ENCODE measurements around the gene TMEM52. TPM values are rescaled to one million over a fixed set of nuclear protein-coding genes. Genes with fewer than 3 reads are reported as not detected.

TMEM52 gene
- total and polyA plus RNA-seq, 2 of the 13 experiments (the other 11 are each of a cell fraction or from before 2014, with no cell fraction given): 13.2 to 18.7 TPM

GRCh38 chr1:1962752-1963151 is 43.7 kb upstream of the TMEM52 start:
- no TSS peak for BruUV-seq (replicated peaks)
- Histone ChIP-seq H3K9ac (ENCODE audit: insufficient read depth, low read depth, low read length) (no peak overlapping the region), H3K36me3 (replicated peaks in 1 of 2; ENCODE audit: control insufficient read depth in 1 of 2, insufficient read depth in 2 of 2, low read length in 2 of 2) (no peaks in the 10 kb centered on the region), H3K4me1 (ENCODE audit: insufficient read depth, low read length) (peaks cover 63% of the 10 kb centered on the region), H3K27me3 (ENCODE audit: control insufficient read depth in 1 of 2, insufficient read depth in 2 of 2, low read length in 2 of 2) (peaks cover 7 to 73% of the 10 kb centered on the region in 2 experiments; a peak in 4 of 5 replicates), H3K9me3 (ENCODE audit: low read length) (no peaks in the 10 kb centered on the region), H3K79me2 (ENCODE audit: insufficient read depth, low read length) (no peaks in the 10 kb centered on the region), H3K27ac (ENCODE audit: extremely low read length, insufficient read depth, low read length) (no peak overlapping the region), H4K20me1 (ENCODE audit: insufficient read depth, low read length) (no peaks in the 10 kb centered on the region), H2AFZ (ENCODE audit: low read length) (no peak overlapping the region), H3K4me3 (replicated peaks in 1 of 3; ENCODE audit: insufficient read depth in 1 of 3, low read depth in 2 of 3, low read length in 3 of 3) (no peak overlapping the region), H3K4me2 (ENCODE audit: low read depth, low read length) (no peak overlapping the region)
- ChIA-PET CTCF (ENCODE audit: low intra/inter-chr PET ratio, low total read pairs) (no interaction called here), POLR2A (no interaction called here)
- in situ Hi-C loops (cut with HindIII; ENCODE audit: extremely low pct_ligation_motif_present, low pct_unique_long_range_greater_than_20kb) (loop anchor here (5.0 kb wide), 1 partner anchor 85 kb away; no protein-coding TSS in a partner anchor), intact Hi-C loops (cut with micrococcal nuclease; ENCODE audit: unreplicated experiment) (loop anchor here (5.0 kb wide), 1 partner anchor 85 kb away; no protein-coding TSS in a partner anchor)
- FAIRE-seq (no peak), ATAC-seq (no peak), DNase-seq (ENCODE audit: low spot score) (no peak)
- WGBS (ENCODE audit: low lambda C conversion rate): 31% methylated on average over 2 of the region's 2 CpGs
- TF ChIP-seq ZNF652 (CRISPR knock-in tag; IDR thresholded peaks at IDR 0.05; ENCODE audit: borderline replicate concordance, low read depth): no peak

- H3K79me2 ChIP-seq (ENCODE audit: insufficient read depth, low read length): no peaks in the 10 kb centered on the region
- H3K4me1 ChIP-seq (ENCODE audit: insufficient read depth, low read length): peaks cover 80% of the 10 kb centered on the region
- BruUV-seq (replicated peaks): no TSS peak
- 18% methylated on average over 16 of the region's 17 CpGs for WGBS (ENCODE audit: low lambda C conversion rate)
- ChIA-PET CTCF (ENCODE audit: low intra/inter-chr PET ratio, low total read pairs) (interaction anchor here (1.6 to 3.3 kb wide), 3 partner anchors 14 to 85 kb away, joined by 5 to 30 read pairs (median 6); no protein-coding TSS in a partner anchor), POLR2A (interaction anchor here (1.0 to 1.9 kb wide), 4 partner anchors 17 to 84 kb away, joined by 3 to 9 read pairs (median 4); no protein-coding TSS in a partner anchor)
- intact Hi-C loops (cut with micrococcal nuclease; ENCODE audit: unreplicated experiment): loop anchor here (1.0 to 5.0 kb wide), 2 partner anchors 14 to 87 kb away; no protein-coding TSS in a partner anchor
- H3K4me2 ChIP-seq (ENCODE audit: low read depth, low read length): peak overlapping the region; percentile 67
- no peak overlapping the region for H3K27ac ChIP-seq (ENCODE audit: extremely low read length, insufficient read depth, low read length)
- FAIRE-seq (no peak), ATAC-seq (no peak), DNase-seq (ENCODE audit: low spot score) (no peak)
- H2AFZ ChIP-seq (ENCODE audit: low read length): no peak overlapping the region
- no peaks in the 10 kb centered on the region for H4K20me1 ChIP-seq (ENCODE audit: insufficient read depth, low read length)
- in situ Hi-C loops (cut with HindIII; ENCODE audit: extremely low pct_ligation_motif_present, low pct_unique_long_range_greater_than_20kb): loop anchor here (5.0 kb wide), 1 partner anchor 87 kb away; no protein-coding TSS in a partner anchor
- H3K9me3 ChIP-seq (ENCODE audit: low read length): no peaks in the 10 kb centered on the region
- H3K4me3 ChIP-seq (replicated peaks in 1 of 3; ENCODE audit: insufficient read depth in 1 of 3, low read depth in 2 of 3, low read length in 3 of 3): peak overlapping the region in 2 of 3 experiments; percentile 23 to 51; a peak in 2 of 6 replicates
- peaks cover 5 to 64% of the 10 kb centered on the region in 2 experiments; a peak in 4 of 5 replicates for H3K27me3 ChIP-seq (ENCODE audit: control insufficient read depth in 1 of 2, insufficient read depth in 2 of 2, low read length in 2 of 2)
- H3K36me3 ChIP-seq (replicated peaks in 1 of 2; ENCODE audit: control insufficient read depth in 1 of 2, insufficient read depth in 2 of 2, low read length in 2 of 2): no peaks in the 10 kb centered on the region
- 0 out of 2 replicates have a peak overlapping the region, but pooled peaks have one; percentile 7 for H3K9ac ChIP-seq (ENCODE audit: insufficient read depth, low read depth, low read length)
- TF ChIP-seq ZNF34 (CRISPR knock-in tag; IDR thresholded peaks at IDR 0.05; ENCODE audit: borderline replicate concordance): no peak
- TF ChIP-seq ZBTB20 (CRISPR knock-in tag; IDR thresholded peaks at IDR 0.05; ENCODE audit: borderline replicate concordance, low read depth): no peak
- 0 out of 2 replicates have a peak, but pooled peaks have one; percentile 58 for TF ChIP-seq ARID2 (CRISPR knock-in tag; IDR thresholded peaks at IDR 0.05; ENCODE audit: borderline replicate concordance)
- TF ChIP-seq MAFK (conservative IDR thresholded peaks at IDR 0.05 in 1 of 2, IDR thresholded peaks at IDR 0.05 in 1 of 2; ENCODE audit: low read length in 2 of 2): 0 out of 4 replicates have a peak, but pooled peaks have one; percentile 15 to 21
- TF ChIP-seq NPAS2 (CRISPR knock-in tag; IDR thresholded peaks at IDR 0.05; ENCODE audit: borderline replicate concordance): no peak
- no peak for TF ChIP-seq RFX5 (IDR thresholded peaks at IDR 0.05; ENCODE audit: low read depth, low read length)
- no peak for TF ChIP-seq ZNF124 (CRISPR knock-in tag; IDR thresholded peaks at IDR 0.05)
- no peak for TF ChIP-seq CENPBD1 (CRISPR knock-in tag; IDR thresholded peaks at IDR 0.05; ENCODE audit: borderline replicate concordance, low read depth)
- no peak for TF ChIP-seq ZNF234 (CRISPR knock-in tag; conservative IDR thresholded peaks at IDR 0.05)
- no peak for TF ChIP-seq ZGPAT (CRISPR knock-in tag; IDR thresholded peaks at IDR 0.05)
- TF ChIP-seq POGZ (CRISPR knock-in tag; IDR thresholded peaks at IDR 0.05): no peak
- no peak for TF ChIP-seq ZNF282 (IDR thresholded peaks at IDR 0.05; ENCODE audit: partially characterized antibody)
- TF ChIP-seq JARID2 (CRISPR knock-in tag; IDR thresholded peaks at IDR 0.05; ENCODE audit: insufficient replicate concordance): no peak
- no peak for TF ChIP-seq CCDC6 (CRISPR knock-in tag; IDR thresholded peaks at IDR 0.05)
These were observed 41.6 kb upstream of the TMEM52 start for GRCh38 chr1:1960480-1961196.
